ENCODE measurements around the gene POPDC2.

Gene POPDC2

GRCh38 chr3:119628816-119629445, 31.5 kb downstream of the POPDC2 start:
- intact Hi-C loops (cut with micrococcal nuclease), result loop anchor here (1.0 to 5.0 kb wide), 3 partner anchors 9 to 40 kb away; partner anchors contain the start of gene POPDC2
- Mint-ChIP-seq H3K36me3 (ENCODE audit: low read depth) (no peaks in the 10 kb centered on the region), H3K9me3 (no peaks in the 10 kb centered on the region), H3K27ac (peak overlapping the region; percentile 89), H3K27me3 (peaks cover 3% of the 10 kb centered on the region), H3K4me3 (peak overlapping the region; percentile 6), H3K4me1 (ENCODE audit: low read depth) (peaks cover 92% of the 10 kb centered on the region)

GRCh38 chr3:119628390-119628789, 32.0 kb downstream of the POPDC2 start:
- H3K4me1 Mint-ChIP-seq (ENCODE audit: low read depth), result peaks cover 87% of the 10 kb centered on the region
- peak overlapping the region; percentile 30 for H3K4me3 Mint-ChIP-seq
- intact Hi-C loops (cut with micrococcal nuclease), result loop anchor here (2.0 to 5.0 kb wide), 2 partner anchors 34 to 40 kb away; partner anchors contain the start of gene POPDC2
- H3K27me3 Mint-ChIP-seq, result peaks cover 3% of the 10 kb centered on the region
- H3K27ac Mint-ChIP-seq, result peak overlapping the region; percentile 89
- no peaks in the 10 kb centered on the region for H3K9me3 Mint-ChIP-seq
- no peaks in the 10 kb centered on the region for H3K36me3 Mint-ChIP-seq (ENCODE audit: low read depth)

GRCh38 chr3:119627461-119627860, 32.9 kb downstream of the POPDC2 start:
- Mint-ChIP-seq H3K4me3 (no peak overlapping the region), H3K27ac (peak overlapping the region; percentile 89), H3K4me1 (ENCODE audit: low read depth) (peaks cover 79% of the 10 kb centered on the region), H3K27me3 (peaks cover 3% of the 10 kb centered on the region), H3K9me3 (no peaks in the 10 kb centered on the region), H3K36me3 (ENCODE audit: low read depth) (no peaks in the 10 kb centered on the region)
- intact Hi-C loops (cut with micrococcal nuclease), result loop anchor here (5.0 kb wide), 1 partner anchor 35 kb away; the partner anchor contains the start of gene POPDC2

- H3K27ac Mint-ChIP-seq, result peak overlapping the region; percentile 89
- no peaks in the 10 kb centered on the region for H3K9me3 Mint-ChIP-seq
- no peaks in the 10 kb centered on the region for H3K36me3 Mint-ChIP-seq (ENCODE audit: low read depth)
- no peak overlapping the region for H3K4me3 Mint-ChIP-seq
- peaks cover 82% of the 10 kb centered on the region for H3K4me1 Mint-ChIP-seq (ENCODE audit: low read depth)
- intact Hi-C loops (cut with micrococcal nuclease), result loop anchor here (5.0 kb wide), 1 partner anchor 36 kb away; the partner anchor contains the start of gene POPDC2
- H3K27me3 Mint-ChIP-seq, result peaks cover 3% of the 10 kb centered on the region
Observed at GRCh38 chr3:119626196-119626595, 34.2 kb downstream of the POPDC2 start.

- peak overlapping the region; percentile 89 for H3K27ac Mint-ChIP-seq
- peaks cover 82% of the 10 kb centered on the region for H3K4me1 Mint-ChIP-seq (ENCODE audit: low read depth)
- H3K9me3 Mint-ChIP-seq, result no peaks in the 10 kb centered on the region
- no peak overlapping the region for H3K4me3 Mint-ChIP-seq
- H3K36me3 Mint-ChIP-seq (ENCODE audit: low read depth), result no peaks in the 10 kb centered on the region
- peaks cover 3% of the 10 kb centered on the region for H3K27me3 Mint-ChIP-seq
- intact Hi-C loops (cut with micrococcal nuclease), result loop anchor here (5.0 kb wide), 1 partner anchor 37 kb away; the partner anchor contains the start of gene POPDC2
Observed at GRCh38 chr3:119625451-119626153, 34.8 kb downstream of the POPDC2 start.

GRCh38 chr3:119624002-119624720, 36.2 kb downstream of the POPDC2 start:
- Mint-ChIP-seq H3K27ac (no peak overlapping the region), H3K4me3 (no peak overlapping the region), H3K27me3 (peaks cover 3% of the 10 kb centered on the region), H3K36me3 (ENCODE audit: low read depth) (no peaks in the 10 kb centered on the region), H3K9me3 (no peaks in the 10 kb centered on the region), H3K4me1 (ENCODE audit: low read depth) (peaks cover 77% of the 10 kb centered on the region)
- intact Hi-C loops (cut with micrococcal nuclease), result no loop called here

- Mint-ChIP-seq H3K27me3 (peaks cover 3% of the 10 kb centered on the region), H3K27ac (no peak overlapping the region), H3K36me3 (ENCODE audit: low read depth) (no peaks in the 10 kb centered on the region), H3K9me3 (no peaks in the 10 kb centered on the region), H3K4me1 (ENCODE audit: low read depth) (peaks cover 49% of the 10 kb centered on the region), H3K4me3 (no peak overlapping the region)
- intact Hi-C loops (cut with micrococcal nuclease), result no loop called here
Observed at GRCh38 chr3:119620899-119621298, 39.5 kb downstream of the POPDC2 start.

- H3K36me3 Mint-ChIP-seq (ENCODE audit: low read depth), result no peaks in the 10 kb centered on the region
- no peak overlapping the region for H3K4me3 Mint-ChIP-seq
- intact Hi-C loops (cut with micrococcal nuclease), result no loop called here
- H3K27ac Mint-ChIP-seq, result no peak overlapping the region
- H3K9me3 Mint-ChIP-seq, result no peaks in the 10 kb centered on the region
- peaks cover 31% of the 10 kb centered on the region for H3K4me1 Mint-ChIP-seq (ENCODE audit: low read depth)
- no peaks in the 10 kb centered on the region for H3K27me3 Mint-ChIP-seq
Observed at GRCh38 chr3:119619094-119619493, 41.3 kb downstream of the POPDC2 start.

GRCh38 chr3:119616056-119616455, 44.3 kb downstream of the POPDC2 start:
- H3K9me3 Mint-ChIP-seq, result no peaks in the 10 kb centered on the region
- intact Hi-C loops (cut with micrococcal nuclease), result no loop called here
- no peak overlapping the region for H3K27ac Mint-ChIP-seq
- H3K4me3 Mint-ChIP-seq, result no peak overlapping the region
- H3K27me3 Mint-ChIP-seq, result no peaks in the 10 kb centered on the region
- H3K4me1 Mint-ChIP-seq (ENCODE audit: low read depth), result peaks cover 19% of the 10 kb centered on the region
- no peaks in the 10 kb centered on the region for H3K36me3 Mint-ChIP-seq (ENCODE audit: low read depth)

- Mint-ChIP-seq H3K9me3 (no peaks in the 10 kb centered on the region), H3K4me1 (ENCODE audit: low read depth) (peaks cover 2% of the 10 kb centered on the region), H3K4me3 (no peak overlapping the region), H3K27me3 (peaks cover 3% of the 10 kb centered on the region), H3K27ac (no peak overlapping the region), H3K36me3 (ENCODE audit: low read depth) (no peaks in the 10 kb centered on the region)
- intact Hi-C loops (cut with micrococcal nuclease), result no loop called here
Observed at GRCh38 chr3:119613872-119614271, 46.5 kb downstream of the POPDC2 start.

GRCh38 chr3:119613201-119613600, 47.2 kb downstream of the POPDC2 start:
- no peaks in the 10 kb centered on the region for H3K36me3 Mint-ChIP-seq (ENCODE audit: low read depth)
- H3K27me3 Mint-ChIP-seq, result peaks cover 3% of the 10 kb centered on the region
- no peaks in the 10 kb centered on the region for H3K9me3 Mint-ChIP-seq
- no peaks in the 10 kb centered on the region for H3K4me1 Mint-ChIP-seq (ENCODE audit: low read depth)
- no peak overlapping the region for H3K27ac Mint-ChIP-seq
- intact Hi-C loops (cut with micrococcal nuclease), result no loop called here
- H3K4me3 Mint-ChIP-seq, result no peak overlapping the region

- no peaks in the 10 kb centered on the region for H3K9me3 Mint-ChIP-seq
- H3K27ac Mint-ChIP-seq, result no peak overlapping the region
- H3K27me3 Mint-ChIP-seq, result peaks cover 5% of the 10 kb centered on the region
Observed at GRCh38 chr3:119611664-119612063, 48.7 kb downstream of the POPDC2 start.

GRCh38 chr3:119609301-119609700, 51.1 kb downstream of the POPDC2 start:
- Mint-ChIP-seq H3K27ac (peak overlapping the region; percentile 10), H3K9me3 (no peaks in the 10 kb centered on the region), H3K36me3 (ENCODE audit: low read depth) (no peaks in the 10 kb centered on the region), H3K4me1 (ENCODE audit: low read depth) (no peaks in the 10 kb centered on the region), H3K27me3 (peaks cover 5% of the 10 kb centered on the region), H3K4me3 (no peak overlapping the region)
- intact Hi-C loops (cut with micrococcal nuclease), result no loop called here

More at GRCh38 chr3:119611664-119612063, 48.7 kb downstream of the POPDC2 start:
- Mint-ChIP-seq H3K36me3 (ENCODE audit: low read depth) (no peaks in the 10 kb centered on the region), H3K4me3 (no peak overlapping the region), H3K4me1 (ENCODE audit: low read depth) (no peaks in the 10 kb centered on the region)
- intact Hi-C loops (cut with micrococcal nuclease), result no loop called here
